HG02610 (cell line): ENCODE data around the gene TCF21.
"Not testable (repeated sequence)": the region's sequence is repeated elsewhere in the genome, so short reads cannot be mapped to it uniquely, and the experiment has no call there.

ENCODE experiments used
- ATAC-seq: cut with Tn5 transposase; IDR thresholded peaks from one replicate; pipeline ENCODE4 v1.9.1; 2021; ENCODE audit warnings: mild to moderate bottlenecking, moderate library complexity; ENCODE audit not compliant: unreplicated experiment

TCF21 gene

GRCh38 chr6:133921249-133921859, 32.4 kb downstream of the TCF21 start:
- peak; percentile 56 for ATAC-seq

DNA sequence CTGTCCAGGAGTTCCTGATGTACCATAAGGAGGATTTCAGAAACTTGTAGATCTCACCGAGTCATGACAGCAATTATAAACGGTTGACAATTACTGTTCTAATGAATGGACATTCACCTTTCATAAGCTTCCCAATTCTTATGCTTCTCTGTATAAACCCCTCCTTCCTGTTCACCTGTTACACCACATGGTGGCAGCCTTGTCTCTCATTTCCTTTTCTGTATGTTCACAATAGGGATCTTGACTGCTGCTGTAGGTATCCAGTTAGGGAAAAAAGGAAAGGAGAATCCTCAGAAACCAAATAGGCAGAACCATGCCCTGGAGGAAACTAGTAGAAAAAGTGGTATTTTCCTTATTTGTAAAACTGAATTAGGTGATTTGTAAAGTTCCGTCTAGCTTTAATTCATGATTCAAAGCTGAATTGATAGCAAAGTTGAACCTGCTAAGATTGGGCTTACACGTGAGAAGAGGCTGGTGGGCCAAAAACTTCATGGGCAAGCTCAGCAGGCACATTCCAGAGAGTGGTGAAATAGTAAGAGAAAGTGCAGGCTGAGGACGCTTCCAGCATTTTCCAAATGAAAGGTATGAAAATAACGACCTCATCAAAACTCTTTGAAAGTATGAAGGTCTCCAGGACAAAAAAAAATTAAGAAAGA, 35.2 kb downstream of the TCF21 start:
- ATAC-seq, result peak; percentile 90

- not testable (repeated sequence) for ATAC-seq
Observed at GRCh38 chr6:133931221-133931620, 42.3 kb downstream of the TCF21 start.

DNA sequence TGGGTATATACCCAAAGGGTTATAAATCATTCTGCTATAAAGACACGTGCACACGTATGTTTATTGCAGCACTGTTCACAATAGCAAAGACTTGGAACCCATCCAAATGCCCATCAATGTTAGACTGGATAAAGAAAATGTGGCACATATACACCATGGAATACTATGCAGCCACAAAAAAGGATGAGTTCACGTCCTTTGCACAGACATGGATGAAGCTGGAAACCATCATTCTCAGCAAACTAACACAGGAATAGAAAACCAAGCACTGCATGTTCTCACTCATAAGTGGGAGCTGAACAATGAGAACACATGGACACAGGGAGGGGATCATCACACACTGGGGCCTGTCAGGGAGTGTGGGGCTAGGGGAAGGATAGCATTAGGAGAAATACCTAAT, 47.4 kb downstream of the TCF21 start:
- not testable (repeated sequence) for ATAC-seq

- no peak for ATAC-seq
Observed at GRCh38 chr6:133937909-133938308, 49.0 kb downstream of the TCF21 start.

- no peak for ATAC-seq
Observed at GRCh38 chr6:133938533-133938932, 49.6 kb downstream of the TCF21 start.

GRCh38 chr6:133939778-133940667, 51.1 kb downstream of the TCF21 start:
- ATAC-seq, result no peak
